Cardiac muscle cell (in vitro differentiated cells and primary cell): ENCODE measurements around the gene GFOD2. TPM values are rescaled to one million over a fixed set of nuclear protein-coding genes. Genes with fewer than 3 reads are reported as not detected.

Experiments
- DNase-seq, 2 donors: peaks; one replicate each; pipeline versions ENCODE4 v3.0.0 to v3.0.0-alpha.2; 2010 to 2017; ENCODE audit warnings: low read depth in 1 of 2, low spot score in 1 of 2
- H3K27ac ChIP-seq: fragments of 200-600 bp; sonication (generic); 2 replicates; pipeline ENCODE4 v1.5.1; 2016
- H3K27me3 ChIP-seq: fragments of 200-600 bp; sonication (generic); 2 replicates; pipeline ENCODE4 v1.6.0; 2016; ENCODE audit warnings: control low read depth
- H3K36me3 ChIP-seq: fragments of 200-600 bp; sonication (generic); 2 replicates; pipeline ENCODE4 v1.5.1; 2016; ENCODE audit warnings: control low read depth
- H3K4me1 ChIP-seq: fragments of 200-600 bp; sonication (generic); 2 replicates; pipeline ENCODE4 v1.8.1; 2017; ENCODE audit warnings: low read depth, mild to moderate bottlenecking, mixed run types
- H3K4me3 ChIP-seq: fragments of 200-600 bp; sonication (generic); 2 replicates; pipeline ENCODE4 v1.5.1; 2016; ENCODE audit warnings: mild to moderate bottlenecking
- H3K9me3 ChIP-seq: fragments of 200-600 bp; sonication (generic); 2 replicates; pipeline ENCODE4 v1.5.1; 2017; ENCODE audit warnings: low read depth, mild to moderate bottlenecking, control low read depth
- CTCF ChIP-seq: IDR thresholded peaks from 2 replicates; pipeline ENCODE4 v1.5.1; 2012; ENCODE audit warnings: low read depth, mild to moderate bottlenecking, low read length
- polyA plus RNA-seq: library from polyadenylated mRNA; unstranded; fragments of >200 nt; fragmentation: Nextera tagmentation; extraction: Ambion mirVana; gene quantifications from 2 replicates; pipeline ENCODE4 v1.2.1, GENCODE V29; 2016
- total RNA-seq: library from RNA; depleted of rRNA; stranded (reverse); fragments of >200 nt; gene quantifications from 2 replicates; pipeline ENCODE4 v1.2.3, GENCODE V29; 2016

GFOD2 gene
- total and polyA plus RNA-seq, 2 experiments from 2014 or later: 5.6 to 5.9 TPM

- DNase-seq: no peak
- no peak for TF ChIP-seq CTCF
- peaks cover 67% of the 10 kb centered on the region for H3K27me3 ChIP-seq
Measured at GRCh38 chr16:67703626-67704025, 15.5 kb downstream of the GFOD2 start.

GRCh38 chr16:67702130-67702529, 17.0 kb downstream of the GFOD2 start:
- H3K9me3 ChIP-seq: no peaks in the 10 kb centered on the region
- H3K27ac ChIP-seq: no peak overlapping the region
- no peak for TF ChIP-seq CTCF
- H3K36me3 ChIP-seq: no peaks in the 10 kb centered on the region
- no peaks in the 10 kb centered on the region for H3K4me1 ChIP-seq
- no peak for DNase-seq
- peaks cover 68% of the 10 kb centered on the region for H3K27me3 ChIP-seq
- H3K4me3 ChIP-seq: no peak overlapping the region

More at GRCh38 chr16:67703626-67704025, 15.5 kb downstream of the GFOD2 start:
- Histone ChIP-seq H3K4me1 (no peaks in the 10 kb centered on the region), H3K9me3 (no peaks in the 10 kb centered on the region), H3K4me3 (no peak overlapping the region), H3K36me3 (no peaks in the 10 kb centered on the region), H3K27ac (no peak overlapping the region)

- Histone ChIP-seq H3K4me3 (no peak overlapping the region), H3K9me3 (no peaks in the 10 kb centered on the region), H3K36me3 (no peaks in the 10 kb centered on the region), H3K27ac (no peak overlapping the region), H3K4me1 (no peaks in the 10 kb centered on the region), H3K27me3 (peaks cover 73% of the 10 kb centered on the region)
- no peak for TF ChIP-seq CTCF
- no peak for DNase-seq
Measured at GRCh38 chr16:67701420-67701819, 17.7 kb downstream of the GFOD2 start.

- no peaks in the 10 kb centered on the region for H3K4me1 ChIP-seq
- no peak overlapping the region for H3K27ac ChIP-seq
- H3K4me3 ChIP-seq: no peak overlapping the region
- no peaks in the 10 kb centered on the region for H3K36me3 ChIP-seq
- DNase-seq: no peak
- no peak for TF ChIP-seq CTCF
- H3K27me3 ChIP-seq: peaks cover 74% of the 10 kb centered on the region
- no peaks in the 10 kb centered on the region for H3K9me3 ChIP-seq
Measured at GRCh38 chr16:67699265-67699664, 19.9 kb downstream of the GFOD2 start.

- Histone ChIP-seq H3K9me3 (no peaks in the 10 kb centered on the region), H3K27me3 (peaks cover 74% of the 10 kb centered on the region), H3K27ac (no peak overlapping the region), H3K36me3 (no peaks in the 10 kb centered on the region), H3K4me1 (no peaks in the 10 kb centered on the region), H3K4me3 (no peak overlapping the region)
- TF ChIP-seq CTCF: no peak
- DNase-seq: no peak
Measured at GRCh38 chr16:67697422-67698185, 21.5 kb downstream of the GFOD2 start.
